Right lobe of liver (tissue), 4 donors: ENCODE data around the gene TNFRSF1A.

ENCODE experiments used
- POLR2A ChIP-seq: fragments of 450-650 bp; IDR thresholded peaks from one replicate; pipeline ENCODE4 v1.6.1; 2017; ENCODE audit warnings: antibody characterized with exemption, mild to moderate bottlenecking
- TF ChIP-seq, protein P1 (sequence below), 4 donors: fragments of 200-600 bp in 3 of 4; fragments of 450-650 bp in 1 of 4; IDR thresholded peaks; one replicate each; pipeline versions ENCODE4 v1.5.1 to v1.8.0; 2016 to 2022; ENCODE audit warnings: antibody characterized with exemption in 4 of 4, mild to moderate bottlenecking in 2 of 4
- donor health status: DM: no; HTN: no; CAD: no.
- donor health status: DM: no; HTN: no; CAD: no.
- donor health status: DM: no; HTN: yes; CAD: no.

DNA sequence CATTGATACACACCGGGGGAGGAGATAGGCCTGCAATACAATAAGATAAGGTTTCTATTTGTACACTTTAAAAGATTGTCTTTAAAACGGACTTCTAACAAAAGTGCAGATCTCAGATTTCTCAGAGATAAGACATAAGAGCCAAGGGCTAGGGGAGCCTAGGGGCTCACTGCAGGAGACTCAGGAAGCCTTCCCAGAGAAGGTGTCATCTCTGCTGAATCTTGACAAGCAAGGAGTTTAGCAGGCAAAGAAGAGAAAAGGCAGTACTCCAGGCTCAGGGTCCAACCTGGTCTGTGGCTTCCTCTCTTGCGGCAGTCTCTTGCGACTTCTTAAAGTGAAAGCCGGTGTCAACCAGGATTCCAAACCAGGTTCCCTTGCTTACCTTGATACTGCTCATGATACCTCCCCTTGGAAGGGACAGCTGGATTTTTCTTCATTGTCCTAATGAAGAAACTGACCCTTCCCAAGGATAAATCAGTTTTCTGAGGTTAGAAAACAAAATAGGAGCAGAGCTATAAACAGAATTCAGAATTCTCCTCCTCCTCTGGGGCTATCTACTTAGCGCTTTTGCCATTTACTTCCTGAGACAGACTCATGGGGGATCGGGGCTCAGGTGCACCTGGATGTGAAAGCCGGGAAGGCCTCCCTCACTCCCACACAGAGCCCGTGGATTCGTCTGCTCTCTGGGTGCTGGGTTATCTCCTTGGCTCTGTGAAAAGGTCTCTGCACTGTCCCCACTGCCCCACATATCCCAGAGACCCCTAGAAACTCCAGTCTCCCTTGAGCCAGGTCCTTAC is 35.2 kb upstream of the TNFRSF1A start:
- TF ChIP-seq, protein P1, sequence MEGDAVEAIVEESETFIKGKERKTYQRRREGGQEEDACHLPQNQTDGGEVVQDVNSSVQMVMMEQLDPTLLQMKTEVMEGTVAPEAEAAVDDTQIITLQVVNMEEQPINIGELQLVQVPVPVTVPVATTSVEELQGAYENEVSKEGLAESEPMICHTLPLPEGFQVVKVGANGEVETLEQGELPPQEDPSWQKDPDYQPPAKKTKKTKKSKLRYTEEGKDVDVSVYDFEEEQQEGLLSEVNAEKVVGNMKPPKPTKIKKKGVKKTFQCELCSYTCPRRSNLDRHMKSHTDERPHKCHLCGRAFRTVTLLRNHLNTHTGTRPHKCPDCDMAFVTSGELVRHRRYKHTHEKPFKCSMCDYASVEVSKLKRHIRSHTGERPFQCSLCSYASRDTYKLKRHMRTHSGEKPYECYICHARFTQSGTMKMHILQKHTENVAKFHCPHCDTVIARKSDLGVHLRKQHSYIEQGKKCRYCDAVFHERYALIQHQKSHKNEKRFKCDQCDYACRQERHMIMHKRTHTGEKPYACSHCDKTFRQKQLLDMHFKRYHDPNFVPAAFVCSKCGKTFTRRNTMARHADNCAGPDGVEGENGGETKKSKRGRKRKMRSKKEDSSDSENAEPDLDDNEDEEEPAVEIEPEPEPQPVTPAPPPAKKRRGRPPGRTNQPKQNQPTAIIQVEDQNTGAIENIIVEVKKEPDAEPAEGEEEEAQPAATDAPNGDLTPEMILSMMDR (IDR thresholded peaks at IDR 0.05) = no peak
- no peak for TF ChIP-seq POLR2A
